Endothelial cell (in vitro differentiated cells): ENCODE results near the gene SCYL1. TPM values are rescaled to one million over a fixed set of nuclear protein-coding genes. Genes with fewer than 3 reads are reported as not detected.

ENCODE experiments used
- DNase-seq: peaks from one replicate; pipeline ENCODE4 v3.0.0; 2021; ENCODE audit warnings: low spot score
- H3K27ac Mint-ChIP-seq: one replicate; pipeline ENCODE4 v1.8.0; 2021; ENCODE audit warnings: mixed read lengths, inconsistent platforms; ENCODE audit not compliant: unreplicated experiment
- H3K27me3 Mint-ChIP-seq: one replicate; pipeline ENCODE4 v1.8.0; 2021; ENCODE audit warnings: mild to moderate bottlenecking, moderate library complexity, mixed read lengths, inconsistent platforms; ENCODE audit not compliant: unreplicated experiment
- H3K36me3 Mint-ChIP-seq: one replicate; pipeline ENCODE4 v1.8.0; 2021; ENCODE audit warnings: mild to moderate bottlenecking, low read depth, mixed read lengths, inconsistent platforms; ENCODE audit not compliant: unreplicated experiment
- H3K4me1 Mint-ChIP-seq: one replicate; pipeline ENCODE4 v1.8.0; 2021; ENCODE audit warnings: mild to moderate bottlenecking, mixed read lengths, inconsistent platforms; ENCODE audit not compliant: unreplicated experiment
- H3K4me3 Mint-ChIP-seq: one replicate; pipeline ENCODE4 v1.8.0; 2021; ENCODE audit warnings: mild to moderate bottlenecking, mixed read lengths, inconsistent platforms; ENCODE audit not compliant: unreplicated experiment
- H3K9me3 Mint-ChIP-seq: one replicate; pipeline ENCODE4 v1.8.0; 2021; ENCODE audit warnings: mixed read lengths, inconsistent platforms; ENCODE audit not compliant: unreplicated experiment
- total RNA-seq: library from RNA; stranded (reverse); fragmentation: NEBNext Ultra II Directional; extraction: Animal tissue kit (Norgen Biotek cat#: 25700); gene quantifications from one replicate; pipeline ENCODE4 v1.2.1, GENCODE V29; 2021; ENCODE audit not compliant: unreplicated experiment
- TF ChIP-seq, protein P1 (sequence below): fragments of 200-600 bp; sonication (generic); IDR thresholded peaks from one replicate; pipeline ENCODE4 v1.5.0; 2021; ENCODE audit warnings: antibody characterized with exemption; ENCODE audit not compliant: unreplicated experiment

SCYL1 gene
- total RNA-seq, 1 donor from 2014 or later = 99.1 TPM

DNA sequence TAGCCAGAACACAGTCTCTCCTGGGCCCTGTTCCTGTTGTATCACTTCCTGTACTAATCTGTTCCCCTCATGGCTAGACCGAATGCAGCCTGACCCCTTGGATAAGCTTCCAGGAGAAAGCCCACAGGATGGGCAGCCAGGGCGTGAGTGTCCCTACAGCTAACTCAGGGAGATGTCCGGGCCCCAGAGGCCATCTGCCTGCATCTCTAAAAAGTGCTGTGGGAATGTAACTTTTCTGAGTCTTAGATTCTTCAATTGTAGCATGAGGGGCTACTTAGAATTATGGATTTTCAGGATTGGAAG lies 33.8 kb upstream of the SCYL1 start:
- TF ChIP-seq, protein P1, sequence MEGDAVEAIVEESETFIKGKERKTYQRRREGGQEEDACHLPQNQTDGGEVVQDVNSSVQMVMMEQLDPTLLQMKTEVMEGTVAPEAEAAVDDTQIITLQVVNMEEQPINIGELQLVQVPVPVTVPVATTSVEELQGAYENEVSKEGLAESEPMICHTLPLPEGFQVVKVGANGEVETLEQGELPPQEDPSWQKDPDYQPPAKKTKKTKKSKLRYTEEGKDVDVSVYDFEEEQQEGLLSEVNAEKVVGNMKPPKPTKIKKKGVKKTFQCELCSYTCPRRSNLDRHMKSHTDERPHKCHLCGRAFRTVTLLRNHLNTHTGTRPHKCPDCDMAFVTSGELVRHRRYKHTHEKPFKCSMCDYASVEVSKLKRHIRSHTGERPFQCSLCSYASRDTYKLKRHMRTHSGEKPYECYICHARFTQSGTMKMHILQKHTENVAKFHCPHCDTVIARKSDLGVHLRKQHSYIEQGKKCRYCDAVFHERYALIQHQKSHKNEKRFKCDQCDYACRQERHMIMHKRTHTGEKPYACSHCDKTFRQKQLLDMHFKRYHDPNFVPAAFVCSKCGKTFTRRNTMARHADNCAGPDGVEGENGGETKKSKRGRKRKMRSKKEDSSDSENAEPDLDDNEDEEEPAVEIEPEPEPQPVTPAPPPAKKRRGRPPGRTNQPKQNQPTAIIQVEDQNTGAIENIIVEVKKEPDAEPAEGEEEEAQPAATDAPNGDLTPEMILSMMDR = no peak
- peak overlapping the region; percentile 57 for H3K27ac Mint-ChIP-seq
- H3K4me1 Mint-ChIP-seq = peaks cover 60% of the 10 kb centered on the region
- H3K36me3 Mint-ChIP-seq = no peaks in the 10 kb centered on the region
- no peak for DNase-seq
- no peak overlapping the region for H3K4me3 Mint-ChIP-seq
- peaks cover 22% of the 10 kb centered on the region for H3K27me3 Mint-ChIP-seq
- H3K9me3 Mint-ChIP-seq = no peaks in the 10 kb centered on the region

DNA sequence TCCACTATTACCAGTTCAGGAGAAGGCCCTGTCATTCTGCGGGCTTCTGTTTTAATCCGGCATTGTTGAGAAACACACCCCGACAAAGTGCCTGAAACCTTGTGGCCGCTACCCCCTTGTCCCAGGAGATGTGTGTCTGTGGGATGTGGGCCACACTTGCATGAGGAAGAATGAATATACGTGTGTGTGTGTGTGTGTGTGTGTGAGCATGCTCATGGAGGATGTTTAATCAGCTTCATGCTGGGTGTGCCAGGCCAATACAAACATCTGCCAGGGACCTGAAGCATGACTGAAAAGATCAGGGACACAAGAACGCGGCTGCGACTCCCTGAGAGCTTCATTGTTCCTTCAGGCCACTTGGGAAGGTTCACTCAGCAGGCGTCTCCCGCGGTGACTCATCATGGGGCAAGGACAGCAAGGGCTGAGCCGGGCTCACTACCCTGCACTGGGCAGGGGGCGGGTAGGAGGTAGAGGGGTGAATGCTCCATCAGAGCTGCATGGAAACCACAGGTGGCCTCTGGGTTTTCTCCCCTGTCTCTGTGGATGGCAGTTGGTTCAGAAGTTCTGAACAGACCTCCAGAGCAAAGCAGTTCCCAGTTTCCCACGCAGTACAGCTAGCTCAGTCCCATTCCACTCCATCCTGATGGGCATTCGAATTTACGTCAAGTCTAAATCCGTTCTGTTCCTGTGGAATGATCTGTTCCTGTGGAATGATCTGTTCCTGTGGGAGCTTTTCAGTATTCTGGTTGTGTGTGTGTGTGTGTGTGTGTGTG lies 33.1 kb upstream of the SCYL1 start:
- Mint-ChIP-seq H3K36me3 (peaks cover under 1% of the 10 kb centered on the region), H3K27me3 (peaks cover 25% of the 10 kb centered on the region), H3K4me1 (peaks cover 64% of the 10 kb centered on the region), H3K4me3 (peak overlapping the region; percentile 79), H3K27ac (peak overlapping the region; percentile 74), H3K9me3 (no peaks in the 10 kb centered on the region)
- TF ChIP-seq, protein P1 = no peak
- no peak for DNase-seq

DNA sequence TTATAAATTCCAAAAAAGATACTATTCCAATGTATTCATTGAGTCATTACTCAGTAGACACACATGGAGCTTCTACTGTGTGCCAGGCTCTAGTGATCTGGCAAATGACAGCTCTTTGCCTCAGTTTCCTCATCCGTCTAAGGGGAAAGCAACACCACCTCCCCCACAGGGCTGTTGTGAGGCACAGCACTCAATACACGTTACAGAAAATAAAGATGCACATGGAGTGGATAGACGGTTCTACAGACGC lies 32.6 kb upstream of the SCYL1 start:
- DNase-seq = no peak
- peak overlapping the region; percentile 74 for H3K27ac Mint-ChIP-seq
- TF ChIP-seq, protein P1 = no peak
- no peaks in the 10 kb centered on the region for H3K9me3 Mint-ChIP-seq
- peaks cover 25% of the 10 kb centered on the region for H3K27me3 Mint-ChIP-seq
- H3K4me1 Mint-ChIP-seq = peaks cover 67% of the 10 kb centered on the region
- H3K4me3 Mint-ChIP-seq = peak overlapping the region; percentile 79
- H3K36me3 Mint-ChIP-seq = peaks cover 5% of the 10 kb centered on the region

DNA sequence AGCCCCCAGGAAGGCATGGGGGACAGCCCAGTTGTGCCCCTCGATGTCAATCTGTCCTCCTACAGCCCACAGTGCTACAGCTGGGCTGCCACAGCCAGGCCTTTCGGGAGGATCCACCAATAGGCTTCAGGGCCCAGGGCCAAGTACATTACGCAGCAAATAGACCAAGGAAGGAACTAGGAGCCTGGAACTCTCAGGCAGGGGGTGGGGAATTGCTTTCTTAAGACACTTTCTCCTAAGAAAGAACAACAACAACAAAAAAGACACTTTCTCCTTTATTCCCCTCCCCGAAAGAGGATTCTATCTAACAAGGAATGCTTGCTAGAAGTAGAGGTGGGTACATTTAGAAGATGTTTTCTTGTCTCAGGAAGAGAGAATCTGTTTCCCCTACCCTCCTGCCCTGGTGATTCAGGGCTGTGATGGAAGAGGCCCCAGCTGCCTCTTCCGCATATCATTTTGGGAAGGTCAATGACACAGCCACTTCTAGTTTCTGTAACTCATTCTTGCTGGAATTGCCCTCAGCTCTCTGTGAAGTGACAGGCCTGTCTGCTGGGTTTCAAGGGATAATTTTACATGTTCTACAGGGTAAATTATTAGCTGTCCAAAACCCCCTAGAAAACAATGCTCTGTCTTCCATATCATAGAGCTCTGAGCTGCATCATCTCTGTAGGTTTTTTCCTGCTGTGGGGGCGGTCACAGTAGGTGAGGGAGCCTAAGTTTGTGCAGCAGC lies 32.1 kb upstream of the SCYL1 start:
- Mint-ChIP-seq H3K4me1 (peaks cover 65% of the 10 kb centered on the region), H3K9me3 (no peaks in the 10 kb centered on the region), H3K27ac (peak overlapping the region; percentile 74), H3K27me3 (peaks cover 25% of the 10 kb centered on the region), H3K4me3 (peak overlapping the region; percentile 79), H3K36me3 (peaks cover 5% of the 10 kb centered on the region)
- no peak for DNase-seq
- TF ChIP-seq, protein P1 = no peak
